ENCODE data around the gene CLCA2. TPM values are rescaled to one million over a fixed set of nuclear protein-coding genes. Genes with fewer than 3 reads are reported as not detected.

CLCA2 gene
- total RNA-seq, 2 donors from 2014 or later = 2.7 to 2.8 TPM

- DNase-seq (ENCODE audit: low spot score) = no peak
- WGBS = 75% methylated on average over 7 of the region's 7 CpGs
- no peaks in the 10 kb centered on the region for H3K36me3 ChIP-seq
- H3K9me3 ChIP-seq = no peaks in the 10 kb centered on the region
- H3K27ac ChIP-seq = no peak within 1 kb of the TSS
- no peak within 1 kb of the TSS for H3K4me3 ChIP-seq
- H3K4me1 ChIP-seq (replicated peaks) = no peaks in the 10 kb centered on the region
- intact Hi-C loops (cut with DNase I) = no loop called here
- TF ChIP-seq POLR2AphosphoS5 (IDR thresholded peaks at IDR 0.05) (no peak), POLR2A (IDR thresholded peaks at IDR 0.05) (no peak)
- H3K27me3 ChIP-seq (replicated peaks; ENCODE audit: insufficient read depth) = no peaks in the 10 kb centered on the region
These were observed 44.6 kb downstream of the CLCA2 start, which contains the start of gene CLCA1 for GRCh38 chr1:86468501-86468977. CLCA1 (plus strand) TSS chr1:86468927; CDS start chr1:86468972, 45 bp downstream.

GRCh38 chr1:86470859-86471258, 46.9 kb downstream of the CLCA2 start:
- Histone ChIP-seq H3K36me3 (no peaks in the 10 kb centered on the region), H3K27ac (no peak overlapping the region), H3K9me3 (no peaks in the 10 kb centered on the region), H3K4me3 (no peak overlapping the region), H3K27me3 (replicated peaks; ENCODE audit: insufficient read depth) (no peaks in the 10 kb centered on the region), H3K4me1 (replicated peaks) (no peaks in the 10 kb centered on the region)
- DNase-seq (ENCODE audit: low spot score) = no peak
- 94% methylated on average over 10 of the region's 10 CpGs for WGBS
- TF ChIP-seq, protein P1, sequence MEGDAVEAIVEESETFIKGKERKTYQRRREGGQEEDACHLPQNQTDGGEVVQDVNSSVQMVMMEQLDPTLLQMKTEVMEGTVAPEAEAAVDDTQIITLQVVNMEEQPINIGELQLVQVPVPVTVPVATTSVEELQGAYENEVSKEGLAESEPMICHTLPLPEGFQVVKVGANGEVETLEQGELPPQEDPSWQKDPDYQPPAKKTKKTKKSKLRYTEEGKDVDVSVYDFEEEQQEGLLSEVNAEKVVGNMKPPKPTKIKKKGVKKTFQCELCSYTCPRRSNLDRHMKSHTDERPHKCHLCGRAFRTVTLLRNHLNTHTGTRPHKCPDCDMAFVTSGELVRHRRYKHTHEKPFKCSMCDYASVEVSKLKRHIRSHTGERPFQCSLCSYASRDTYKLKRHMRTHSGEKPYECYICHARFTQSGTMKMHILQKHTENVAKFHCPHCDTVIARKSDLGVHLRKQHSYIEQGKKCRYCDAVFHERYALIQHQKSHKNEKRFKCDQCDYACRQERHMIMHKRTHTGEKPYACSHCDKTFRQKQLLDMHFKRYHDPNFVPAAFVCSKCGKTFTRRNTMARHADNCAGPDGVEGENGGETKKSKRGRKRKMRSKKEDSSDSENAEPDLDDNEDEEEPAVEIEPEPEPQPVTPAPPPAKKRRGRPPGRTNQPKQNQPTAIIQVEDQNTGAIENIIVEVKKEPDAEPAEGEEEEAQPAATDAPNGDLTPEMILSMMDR (IDR thresholded peaks at IDR 0.05) = no peak
- TF ChIP-seq POLR2A (IDR thresholded peaks at IDR 0.05) = no peak
- no peak for TF ChIP-seq POLR2AphosphoS5 (IDR thresholded peaks at IDR 0.05)
- intact Hi-C loops (cut with DNase I) = no loop called here

DNA sequence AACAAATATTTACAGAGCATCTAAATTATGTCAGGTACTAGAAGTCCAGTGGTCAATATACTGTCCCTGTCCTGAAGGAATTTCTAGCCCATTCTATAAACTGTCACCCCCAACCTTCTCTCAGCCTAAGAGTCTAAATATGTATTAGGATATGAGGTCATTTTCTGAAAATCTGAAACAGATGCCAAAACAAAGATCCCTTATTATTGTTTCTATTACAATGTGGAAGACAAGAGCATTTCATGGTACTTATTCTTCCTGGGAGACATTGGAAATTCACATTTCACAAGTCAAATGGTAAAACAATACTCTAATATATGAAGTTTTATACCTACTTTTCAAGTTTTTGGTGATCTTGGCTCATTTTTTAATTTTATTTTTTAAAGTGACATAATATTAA, 47.3 kb downstream of the CLCA2 start:
- no peak for TF ChIP-seq POLR2A (IDR thresholded peaks at IDR 0.05)
- TF ChIP-seq POLR2AphosphoS5 (IDR thresholded peaks at IDR 0.05) = no peak
- TF ChIP-seq, protein P1 (IDR thresholded peaks at IDR 0.05) = no peak
- H3K9me3 ChIP-seq = no peaks in the 10 kb centered on the region
- no peak overlapping the region for H3K27ac ChIP-seq
- no peak overlapping the region for H3K4me3 ChIP-seq
- no peaks in the 10 kb centered on the region for H3K4me1 ChIP-seq (replicated peaks)
- H3K36me3 ChIP-seq = no peaks in the 10 kb centered on the region
- DNase-seq (ENCODE audit: low spot score) = no peak
- H3K27me3 ChIP-seq (replicated peaks; ENCODE audit: insufficient read depth) = no peaks in the 10 kb centered on the region
- intact Hi-C loops (cut with DNase I) = no loop called here

DNA sequence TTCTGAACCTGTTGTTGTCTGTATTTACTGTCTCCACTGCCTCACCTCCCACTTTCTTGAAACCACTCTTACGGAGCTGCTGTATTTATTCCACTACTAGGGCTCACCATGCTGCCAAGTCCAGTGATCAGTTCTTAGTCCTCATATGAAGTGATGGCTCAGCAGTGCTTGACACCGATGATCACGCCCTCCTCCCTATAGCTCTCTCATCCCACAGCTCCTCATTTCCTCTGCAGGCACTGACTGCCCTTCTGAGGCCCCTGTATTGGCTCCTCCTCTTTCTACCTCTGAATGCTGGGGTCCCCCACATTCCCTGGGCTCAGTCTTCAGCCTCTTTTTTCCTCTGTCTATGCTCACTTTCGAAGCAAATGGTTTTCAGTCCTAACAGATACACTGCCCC, 48.2 kb downstream of the CLCA2 start:
- H3K27me3 ChIP-seq (replicated peaks; ENCODE audit: insufficient read depth) = no peaks in the 10 kb centered on the region
- intact Hi-C loops (cut with DNase I) = no loop called here
- H3K9me3 ChIP-seq = no peaks in the 10 kb centered on the region
- no peaks in the 10 kb centered on the region for H3K36me3 ChIP-seq
- TF ChIP-seq POLR2A (IDR thresholded peaks at IDR 0.05) (no peak), POLR2AphosphoS5 (IDR thresholded peaks at IDR 0.05) (no peak)
- TF ChIP-seq, protein P1 (IDR thresholded peaks at IDR 0.05) = no peak
- H3K4me3 ChIP-seq = no peak overlapping the region
- 83% methylated on average over 4 of the region's 4 CpGs for WGBS
- H3K27ac ChIP-seq = no peak overlapping the region
- no peaks in the 10 kb centered on the region for H3K4me1 ChIP-seq (replicated peaks)
- no peak for DNase-seq (ENCODE audit: low spot score)

DNA sequence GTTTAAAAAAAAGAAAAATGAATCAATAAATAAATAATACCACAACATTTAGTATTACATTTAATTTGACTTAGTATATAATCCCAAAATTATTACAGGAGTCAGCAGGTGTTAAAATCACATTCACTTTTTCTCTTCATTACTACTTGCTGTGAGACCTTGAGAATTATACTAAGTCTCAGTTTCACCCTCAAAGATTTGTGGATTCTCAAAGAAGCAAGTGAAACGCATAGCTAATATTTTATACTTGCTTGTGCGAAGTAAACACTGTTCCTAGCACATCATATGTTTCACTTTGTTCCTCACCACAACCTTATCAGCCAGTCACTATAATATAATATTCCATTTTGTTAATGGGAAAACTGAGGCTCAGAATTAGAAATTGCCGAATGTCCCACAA, 48.8 kb downstream of the CLCA2 start:
- TF ChIP-seq POLR2AphosphoS5 (IDR thresholded peaks at IDR 0.05) = no peak
- TF ChIP-seq POLR2A (IDR thresholded peaks at IDR 0.05) = no peak
- TF ChIP-seq, protein P1 (IDR thresholded peaks at IDR 0.05) = no peak
- Histone ChIP-seq H3K9me3 (no peaks in the 10 kb centered on the region), H3K4me1 (replicated peaks) (no peaks in the 10 kb centered on the region), H3K36me3 (no peaks in the 10 kb centered on the region), H3K27me3 (replicated peaks; ENCODE audit: insufficient read depth) (no peaks in the 10 kb centered on the region), H3K4me3 (no peak overlapping the region), H3K27ac (no peak overlapping the region)
- no peak for DNase-seq (ENCODE audit: low spot score)
- intact Hi-C loops (cut with DNase I) = no loop called here
- WGBS = 61% methylated on average over 3 of the region's 3 CpGs
